Fibroblast of gingiva (primary cell): ENCODE measurements around the gene RNF152.
A peak's percentile ranks its signal among the peaks of the same experiment; 100 is the strongest.

Source experiments
- DNase-seq: peaks from one replicate; pipeline ENCODE4 v3.0.0-alpha.2; 2011; ENCODE audit warnings: low read depth

The RNF152 gene

DNA sequence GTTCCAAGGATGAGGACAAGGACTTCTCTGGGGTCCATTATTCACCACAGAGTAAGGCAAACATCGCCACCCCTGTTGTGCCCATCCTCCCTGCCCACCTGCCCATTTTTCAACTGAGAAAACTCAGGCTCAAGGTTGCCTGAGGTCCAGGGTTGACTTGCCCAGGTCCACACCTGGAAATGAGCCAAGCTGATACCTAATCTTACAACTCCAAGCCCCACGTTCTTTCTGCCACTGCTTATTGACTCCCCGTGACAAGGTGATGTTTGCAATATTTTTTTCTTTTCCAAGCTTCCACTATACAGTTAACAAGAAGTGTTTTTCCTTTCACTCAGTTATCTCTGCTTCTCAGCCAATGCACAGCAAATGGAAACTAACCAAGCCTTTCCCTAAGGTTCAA, 39.0 kb downstream of the RNF152 start:
- DNase-seq = no peak

DNA sequence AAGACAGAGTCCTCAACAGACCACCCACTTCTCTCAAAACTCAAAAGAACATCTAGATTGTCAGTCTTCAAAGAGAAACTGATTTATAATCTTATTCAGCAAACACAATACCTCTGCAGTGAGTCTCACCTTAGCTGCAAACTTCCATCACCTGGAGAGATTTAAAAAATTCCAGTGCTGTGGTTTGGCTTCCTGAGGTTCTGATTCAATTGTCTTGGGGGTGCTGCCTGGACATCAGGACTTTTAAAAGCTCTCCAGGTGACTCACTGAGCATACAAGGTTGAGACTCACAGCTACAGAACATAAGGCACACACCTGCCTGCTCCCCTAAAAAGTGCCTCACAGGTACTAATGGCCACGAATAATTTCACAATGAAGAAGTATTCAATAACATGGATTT, 40.3 kb downstream of the RNF152 start:
- no peak for DNase-seq

- DNase-seq = peak; percentile 85
Measured at GRCh38 chr18:61851940-61852451, 40.8 kb downstream of the RNF152 start.

- no peak for DNase-seq
Measured at GRCh38 chr18:61851279-61851678, 41.5 kb downstream of the RNF152 start.

DNA sequence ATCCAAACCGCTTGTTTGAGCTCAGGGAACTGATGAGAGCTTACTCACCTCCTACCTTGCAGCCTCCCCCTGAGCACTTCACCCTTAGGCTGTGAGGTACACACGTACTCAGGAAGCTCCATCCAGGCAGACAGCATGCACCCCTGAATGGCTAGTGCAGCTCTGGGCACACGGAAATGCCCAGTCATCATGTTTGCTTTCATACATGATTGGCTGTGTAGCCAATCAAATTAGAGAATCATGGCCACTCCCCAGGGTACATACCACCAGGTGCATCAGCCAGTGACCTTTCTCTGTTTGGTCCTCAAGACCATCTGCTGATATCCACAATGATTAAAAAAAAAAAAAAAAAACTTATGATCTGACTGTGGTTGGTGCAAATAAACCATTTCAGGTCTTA, 42.1 kb downstream of the RNF152 start:
- DNase-seq = no peak

DNA sequence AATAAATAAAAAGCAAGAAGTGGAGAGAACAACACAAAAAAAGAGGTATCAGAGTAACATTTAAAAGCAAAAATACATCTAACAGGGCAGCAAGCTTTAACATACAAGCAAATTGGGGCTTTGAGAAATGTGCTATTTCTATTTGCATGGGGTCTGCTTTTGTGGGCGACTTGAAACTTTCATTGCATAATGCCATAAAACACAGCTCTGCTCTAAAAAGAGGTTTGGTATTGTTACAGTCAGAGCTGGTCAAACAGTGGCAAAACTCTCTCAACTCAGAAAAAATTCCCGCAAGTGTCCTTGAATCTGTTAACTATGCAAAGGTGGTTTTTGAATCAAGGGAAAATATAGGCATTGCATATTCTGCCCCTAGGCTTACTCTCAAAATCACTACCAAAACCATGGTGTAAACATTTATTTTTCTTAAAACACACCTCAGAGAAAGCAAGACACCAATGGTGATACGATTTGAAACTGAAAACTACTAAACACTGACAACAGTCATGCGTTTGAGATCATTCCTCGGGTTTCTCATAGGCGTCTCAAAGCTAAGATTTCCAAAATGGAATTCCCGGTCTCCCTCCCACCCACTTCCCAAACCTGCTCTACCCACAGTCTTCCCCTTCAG, 45.5 kb downstream of the RNF152 start:
- no peak for DNase-seq

GRCh38 chr18:61845197-61845596, 47.6 kb downstream of the RNF152 start:
- DNase-seq = no peak

GRCh38 chr18:61844726-61845125, 48.1 kb downstream of the RNF152 start:
- DNase-seq = no peak

DNA sequence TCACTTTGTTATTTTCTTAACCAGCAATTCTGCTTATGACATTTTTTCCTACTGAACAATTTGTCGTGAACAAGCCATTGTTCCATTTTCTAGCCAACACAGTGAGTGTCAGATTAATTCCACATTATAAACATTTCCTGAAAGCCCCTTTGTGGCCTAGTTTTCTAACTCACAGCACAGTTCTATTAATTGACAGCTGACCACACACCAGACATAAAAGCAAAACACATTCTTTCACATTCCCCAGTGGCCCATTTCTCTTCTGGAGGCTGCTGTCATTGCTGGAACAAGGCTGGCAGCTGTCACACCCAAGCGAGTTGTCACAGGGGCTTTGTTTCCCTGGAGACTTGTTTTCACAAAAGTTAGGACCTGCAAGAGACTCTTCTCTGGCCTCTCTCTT, 50.7 kb downstream of the RNF152 start:
- no peak for DNase-seq

- DNase-seq = no peak
Measured at GRCh38 chr18:61841706-61842105, 51.1 kb downstream of the RNF152 start.

GRCh38 chr18:61840324-61840723, 52.5 kb downstream of the RNF152 start:
- DNase-seq = no peak

DNA sequence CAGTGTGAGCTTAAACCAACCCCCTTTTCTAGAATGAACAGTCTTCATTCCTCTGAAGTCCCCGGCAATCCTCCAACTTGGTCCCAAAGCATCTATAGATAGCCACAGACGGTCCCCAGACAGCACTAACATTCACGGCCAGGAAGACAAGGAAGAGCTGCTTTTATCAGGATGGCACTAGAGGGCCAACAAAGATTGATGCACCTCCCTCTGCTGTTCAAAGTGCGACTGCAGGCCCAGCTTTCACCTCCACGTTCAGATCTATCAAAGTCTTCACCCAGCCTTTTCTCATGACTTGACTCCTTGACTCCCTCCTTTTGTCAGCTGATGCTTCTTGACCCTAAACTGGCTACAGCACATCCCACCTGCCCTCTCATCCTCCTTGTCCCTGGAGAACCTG, 54.3 kb downstream of the RNF152 start:
- no peak for DNase-seq

DNA sequence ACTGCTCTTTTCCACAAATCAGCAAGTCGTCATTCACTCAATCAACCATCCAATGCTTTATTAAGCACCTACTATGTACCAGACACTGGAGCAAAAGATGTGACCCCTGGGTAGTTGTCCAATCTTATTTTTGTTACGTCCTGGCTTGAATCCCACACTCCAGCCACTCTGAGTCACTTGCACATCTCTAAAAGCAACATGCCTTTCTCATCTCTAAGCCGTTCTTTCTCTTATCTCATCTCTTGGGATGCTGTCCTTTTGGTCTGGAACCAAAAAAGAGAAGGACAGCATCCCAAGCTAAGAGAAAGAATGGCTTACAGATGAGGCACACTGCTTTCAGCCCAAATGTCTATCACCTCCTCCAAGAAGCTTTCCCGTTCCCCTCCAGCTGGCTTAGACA, 58.8 kb downstream of the RNF152 start:
- no peak for DNase-seq

DNA sequence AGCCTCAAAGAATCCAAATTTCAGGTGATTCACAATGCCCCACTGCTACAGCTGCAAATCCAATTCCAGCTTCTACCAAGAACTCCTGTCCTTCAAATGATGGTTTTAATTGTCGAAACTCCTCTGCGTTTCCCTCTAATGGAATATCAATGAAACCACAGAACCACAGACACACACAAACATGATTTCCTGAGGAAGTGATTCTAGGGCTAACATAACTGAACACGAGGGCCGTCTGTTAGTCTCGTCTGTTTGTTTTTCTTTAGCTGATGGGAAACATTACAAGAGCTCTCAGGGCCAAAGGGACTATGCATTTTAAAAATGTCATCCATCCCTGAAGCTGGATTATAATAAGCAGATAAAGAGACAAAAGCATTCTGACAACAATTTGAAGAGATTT, 59.4 kb downstream of the RNF152 start:
- DNase-seq = peak; percentile 63

- no peak for DNase-seq
Measured at GRCh38 chr18:61832858-61833257, 59.9 kb downstream of the RNF152 start.

- DNase-seq = no peak
Measured at GRCh38 chr18:61831071-61831470, 61.7 kb downstream of the RNF152 start.

DNA sequence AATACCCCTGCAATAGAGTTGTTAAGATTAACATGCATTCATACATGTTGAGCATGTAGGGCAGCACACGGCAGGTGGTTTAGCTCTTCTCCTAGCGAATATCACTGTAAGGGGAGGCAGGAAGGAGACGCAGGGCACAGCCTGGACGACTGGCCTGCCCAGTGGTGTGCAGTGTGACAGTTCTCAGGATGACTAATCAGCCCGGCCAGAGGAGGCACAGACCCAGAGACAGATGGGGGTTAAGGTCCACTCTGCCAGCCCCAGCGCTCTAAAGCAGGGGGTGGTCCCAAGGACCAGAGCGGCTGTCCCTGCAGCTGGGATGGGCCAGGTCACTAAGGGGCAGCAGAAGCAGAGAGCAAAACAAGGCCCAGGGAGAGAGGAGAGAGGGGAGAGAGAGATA, 63.7 kb downstream of the RNF152 start:
- no peak for DNase-seq

DNA sequence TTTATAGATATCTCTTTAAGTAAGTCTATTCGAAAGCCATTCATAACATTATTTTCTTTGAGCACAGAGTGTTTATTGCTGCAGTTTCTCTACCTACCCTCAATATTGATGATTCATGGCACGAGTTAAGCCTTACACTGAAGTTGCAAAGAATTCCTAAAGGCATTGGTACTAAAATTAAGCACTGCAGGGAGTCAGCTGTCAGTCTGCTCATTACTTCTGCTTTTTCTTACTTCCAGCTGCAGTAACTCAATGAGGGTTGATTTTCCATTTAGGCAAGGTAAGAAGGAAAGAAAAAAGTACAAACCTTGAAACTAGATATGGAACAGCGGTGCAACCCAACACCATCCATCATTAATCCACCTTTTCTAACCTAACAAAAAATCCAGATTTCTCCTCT, 65.2 kb downstream of the RNF152 start:
- DNase-seq = no peak

DNA sequence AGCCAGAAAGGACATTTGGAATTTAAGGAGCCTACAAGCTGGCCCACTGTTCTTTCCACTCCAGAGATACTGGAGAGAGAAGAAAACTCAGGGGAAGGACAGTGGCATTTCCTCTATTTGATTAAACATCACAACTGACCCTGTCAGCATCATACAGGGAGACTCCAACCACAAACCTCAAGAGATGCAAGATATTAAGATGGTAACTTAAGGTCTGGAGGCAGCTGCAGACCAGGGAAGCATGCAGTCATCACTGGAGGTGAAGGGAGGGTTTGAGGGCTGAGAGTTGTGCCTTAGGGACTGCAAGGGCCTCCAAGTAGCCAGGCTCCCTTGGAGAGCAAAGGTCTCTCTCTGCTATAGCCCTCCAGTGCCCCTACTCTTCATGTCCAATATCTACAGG, 67.4 kb downstream of the RNF152 start:
- DNase-seq = peak; percentile 43

- DNase-seq = no peak
Measured at GRCh38 chr18:61824733-61825363, 68.0 kb downstream of the RNF152 start.

DNA sequence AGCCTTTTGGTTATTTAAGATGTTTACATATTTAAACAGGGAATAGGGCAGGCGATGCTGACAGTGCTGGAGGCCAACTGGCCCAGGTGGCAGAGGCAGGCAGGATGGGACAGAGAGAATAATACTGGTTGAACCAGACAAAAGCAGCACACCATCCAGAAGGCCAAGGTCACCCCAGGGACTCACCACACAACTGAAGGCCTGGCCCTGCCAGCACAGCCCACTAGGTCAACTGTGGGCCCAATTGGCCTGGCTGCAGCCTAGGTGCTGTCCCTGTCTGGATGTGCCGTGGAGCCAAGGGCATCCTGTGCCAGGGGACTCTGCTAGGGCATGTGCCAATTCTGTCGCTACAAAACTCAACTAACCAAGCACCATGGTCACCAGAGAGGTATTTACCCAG, 69.2 kb downstream of the RNF152 start:
- no peak for DNase-seq

DNA sequence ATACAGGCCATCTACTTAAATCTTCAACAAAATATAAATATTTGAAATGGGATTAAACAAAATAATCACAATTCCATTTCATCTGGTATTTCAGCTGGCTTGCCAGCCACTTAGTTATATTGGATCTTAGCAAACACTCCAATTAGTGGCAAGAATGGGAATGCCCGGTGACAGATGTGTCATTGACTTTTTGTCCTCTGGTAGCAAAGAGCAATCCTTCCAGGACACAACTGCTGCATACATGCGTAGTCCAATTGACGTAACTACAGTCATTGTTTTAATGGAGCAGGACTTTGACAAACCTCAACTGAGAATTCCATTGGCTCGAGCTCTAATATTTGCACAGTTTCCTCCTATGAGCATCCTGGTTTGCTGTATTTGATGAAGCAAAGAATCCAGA, 69.9 kb downstream of the RNF152 start:
- no peak for DNase-seq

DNA sequence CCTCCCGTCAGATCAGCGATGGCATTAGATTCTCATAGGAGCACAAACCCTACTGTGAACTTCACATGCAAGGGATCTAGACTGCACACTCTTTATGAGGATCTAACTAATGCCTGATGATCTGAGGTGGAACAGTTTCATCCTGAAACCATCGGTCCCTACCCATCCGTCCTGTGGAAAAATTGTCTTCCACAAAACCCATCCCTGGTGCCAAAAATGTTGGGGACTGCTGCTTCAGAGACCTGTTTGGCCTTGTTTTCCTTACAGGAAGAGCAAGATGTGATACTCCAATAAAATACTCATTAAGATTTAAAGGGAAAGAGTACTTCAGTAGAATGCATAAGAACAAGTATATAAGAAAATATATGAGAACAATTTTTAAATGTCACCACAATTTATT, 71.1 kb downstream of the RNF152 start:
- DNase-seq = no peak

DNA sequence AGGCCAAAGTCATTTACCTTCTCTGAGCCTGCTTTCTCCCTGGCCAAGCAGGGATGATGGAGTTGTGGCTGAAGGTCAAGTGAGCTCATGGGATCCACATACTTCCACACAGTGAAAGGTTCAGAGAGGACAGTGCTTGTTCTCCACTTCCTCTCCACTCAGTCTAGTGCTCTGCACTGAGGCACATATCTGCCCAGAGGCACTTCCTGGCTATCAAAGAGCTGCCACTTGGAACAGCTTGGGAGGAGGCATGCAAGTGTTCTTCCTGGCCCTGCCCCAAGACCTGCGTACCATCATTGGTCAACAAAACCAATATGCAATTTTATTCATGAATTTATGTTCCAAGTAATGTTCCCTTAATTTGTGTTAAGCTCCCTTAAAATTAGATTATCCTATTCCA, 71.9 kb downstream of the RNF152 start:
- DNase-seq = no peak
